Smooth muscle cell (in vitro differentiated cells): ENCODE measurements around the gene DEAF1. TPM values are rescaled to one million over a fixed set of nuclear protein-coding genes. Genes with fewer than 3 reads are reported as not detected.

Source experiments
- DNase-seq: peaks from one replicate; lab custom pipeline; 2025; ENCODE audit not compliant: unreplicated experiment; lab: John Stamatoyannopoulos, UW
- H2AFZ ChIP-seq: fragments of 200-600 bp; sonication (generic); 2 replicates; pipeline ENCODE4 v1.6.0; 2016; ENCODE audit warnings: antibody characterized with exemption, low read depth, mild to moderate bottlenecking
- H3F3A ChIP-seq: fragments of 200-600 bp; sonication (generic); 2 replicates; pipeline ENCODE4 v1.6.0; 2017; ENCODE audit warnings: antibody characterized with exemption, low read depth
- H3K27ac ChIP-seq: fragments of 200-600 bp; sonication (generic); 2 replicates; pipeline ENCODE4 v1.5.1; 2016; ENCODE audit warnings: low read depth, mild to moderate bottlenecking
- H3K27me3 ChIP-seq: fragments of 200-600 bp; sonication (generic); 2 replicates; pipeline ENCODE4 v1.6.1; 2016; ENCODE audit warnings: low read depth, mild to moderate bottlenecking
- H3K36me3 ChIP-seq: fragments of 200-600 bp; sonication (generic); 2 replicates; pipeline ENCODE4 v1.5.1; 2016; ENCODE audit warnings: low read depth
- H3K4me1 ChIP-seq: fragments of 200-600 bp; sonication (generic); 2 replicates; pipeline ENCODE4 v1.5.1; 2016; ENCODE audit warnings: low read depth
- H3K4me2 ChIP-seq: fragments of 200-600 bp; sonication (generic); 2 replicates; pipeline ENCODE4 v1.6.0; 2016; ENCODE audit warnings: mild to moderate bottlenecking
- H3K4me3 ChIP-seq: fragments of 200-600 bp; sonication (generic); 2 replicates; pipeline ENCODE4 v1.5.1; 2016; ENCODE audit warnings: mild to moderate bottlenecking
- H3K79me2 ChIP-seq: fragments of 200-600 bp; sonication (generic); 2 replicates; pipeline ENCODE4 v1.6.0; 2016; ENCODE audit warnings: low read depth, mild to moderate bottlenecking
- H3K9ac ChIP-seq: fragments of 200-600 bp; sonication (generic); 2 replicates; pipeline ENCODE4 v1.6.0; 2016; ENCODE audit warnings: low read depth
- H3K9me3 ChIP-seq: fragments of 200-600 bp; sonication (generic); replicated peaks from 2 replicates; pipeline ENCODE4 v1.5.1; 2016; ENCODE audit warnings: low read depth
- H4K20me1 ChIP-seq: fragments of 200-600 bp; sonication (generic); 2 replicates; pipeline ENCODE4 v1.6.0; 2016; ENCODE audit warnings: low read depth
- CTCF ChIP-seq: fragments of 200-600 bp; sonication (generic); IDR thresholded peaks from 2 replicates; pipeline ENCODE4 v1.5.1; 2017; ENCODE audit warnings: borderline replicate concordance, mild to moderate bottlenecking, antibody characterized with exemption; ENCODE audit not compliant: insufficient read depth, poor library complexity, severe bottlenecking
- WGBS: methylation state at CpG from one replicate; pipeline ENCODE4 v1.1.7; 2016; ENCODE audit warnings: low lambda C conversion rate; 5-methylcytosine and 5-hydroxymethylcytosine counted together
- polyA plus RNA-seq: library from polyadenylated mRNA; unstranded; fragments of >200 nt; fragmentation: Nextera tagmentation; extraction: Ambion mirVana; gene quantifications from 2 replicates; pipeline ENCODE4 v1.2.1, GENCODE V29; 2016
- total RNA-seq: library from RNA; depleted of rRNA; stranded (reverse); fragments of >200 nt; gene quantifications from 2 replicates; pipeline ENCODE4 v1.2.3, GENCODE V29; 2014

The DEAF1 gene
- total and polyA plus RNA-seq, 2 experiments from 2014 or later, result 18.7 to 39.2 TPM

GRCh38 chr11:640021-640706 lies 54.9 kb downstream of the DEAF1 start:
- Histone ChIP-seq H3K9ac (no peak overlapping the region), H3K9me3 (no peaks in the 10 kb centered on the region), H3K27ac (no peak overlapping the region), H4K20me1 (peaks cover 71% of the 10 kb centered on the region), H3K4me2 (no peak overlapping the region), H3K36me3 (no peaks in the 10 kb centered on the region), H3K4me1 (peaks cover 23% of the 10 kb centered on the region), H3F3A (no peaks in the 10 kb centered on the region), H3K4me3 (no peak overlapping the region), H3K27me3 (peaks cover 21% of the 10 kb centered on the region), H3K79me2 (no peaks in the 10 kb centered on the region), H2AFZ (no peak overlapping the region)
- no peak for DNase-seq
- TF ChIP-seq CTCF, result no peak
- WGBS, result 51% methylated on average over 24 of the region's 69 CpGs

- DNase-seq, result no peak
- Histone ChIP-seq H3F3A (no peaks in the 10 kb centered on the region), H2AFZ (no peak overlapping the region)
Measured at GRCh38 chr11:639332-639955, 55.6 kb downstream of the DEAF1 start.

GRCh38 chr11:638631-639331 lies 56.2 kb downstream of the DEAF1 start:
- H3K4me2 ChIP-seq, result peak overlapping the region; percentile 77
- H3K27me3 ChIP-seq, result peaks cover 21% of the 10 kb centered on the region
- DNase-seq, result no peak
- H3K79me2 ChIP-seq, result no peaks in the 10 kb centered on the region
- H4K20me1 ChIP-seq, result peaks cover 81% of the 10 kb centered on the region
- H3K27ac ChIP-seq, result peak overlapping the region; percentile 85
- 7% methylated on average over 28 of the region's 28 CpGs for WGBS
- no peak overlapping the region for H2AFZ ChIP-seq
- no peak for TF ChIP-seq CTCF
- peaks cover 23% of the 10 kb centered on the region for H3K4me1 ChIP-seq
- peak overlapping the region; percentile 53 for H3K9ac ChIP-seq
- H3K4me3 ChIP-seq, result peak overlapping the region; percentile 9
- H3K9me3 ChIP-seq, result no peaks in the 10 kb centered on the region
- H3K36me3 ChIP-seq, result no peaks in the 10 kb centered on the region
- H3F3A ChIP-seq, result no peaks in the 10 kb centered on the region

More at GRCh38 chr11:639332-639955, 55.6 kb downstream of the DEAF1 start:
- 3% methylated on average over 42 of the region's 80 CpGs for WGBS
- Histone ChIP-seq H4K20me1 (peaks cover 75% of the 10 kb centered on the region), H3K9me3 (no peaks in the 10 kb centered on the region), H3K4me1 (peaks cover 23% of the 10 kb centered on the region), H3K27me3 (peaks cover 21% of the 10 kb centered on the region), H3K79me2 (no peaks in the 10 kb centered on the region), H3K27ac (peak overlapping the region; percentile 85), H3K36me3 (no peaks in the 10 kb centered on the region), H3K4me2 (peak overlapping the region; percentile 77), H3K4me3 (peak overlapping the region; percentile 9), H3K9ac (peak overlapping the region; percentile 53)
- no peak for TF ChIP-seq CTCF
